HepG2 (cell line): ENCODE results near the gene GHR. TPM values are rescaled to one million over a fixed set of nuclear protein-coding genes. Genes with fewer than 3 reads are reported as not detected.

Source experiments
- ATAC-seq: fragments of 200-7000 bp; cut with Tn5 transposase; 3 replicates; pipeline ENCODE4 v1.9.1; 2020; ENCODE audit warnings: mild to moderate bottlenecking, moderate library complexity
- BruUV-seq: library from RNA; stranded (reverse); fragments of 400-500 nt; replicated peaks from 2 replicates; lab custom pipeline; 2021; lab: Mats Ljungman, UMichigan
- CTCF ChIA-PET: fragments of 300-600 bp; formaldehyde crosslinking; extraction: SDS; loops from one replicate; lab custom pipeline; 2021; ENCODE audit warnings: low total read pairs, inconsistent platforms, low intra/inter-chr PET ratio; lab: Yijun Ruan, JAX
- POLR2A ChIA-PET: fragments of 350-600 bp; sonication (Branson Sonifier 250); formaldehyde crosslinking; loops from one replicate; lab custom pipeline; 2020; ENCODE audit warnings: antibody characterized with exemption, inconsistent platforms; lab: Yijun Ruan, JAX
- DNase-seq: peaks from one replicate; pipeline ENCODE4 v3.0.0-alpha.2; 2015; ENCODE audit warnings: low spot score
- FAIRE-seq: peaks from 3 replicates; lab custom pipeline; 2011; peaks lifted over from hg19 to GRCh38; lab: Jason Lieb, UNC
- H2AFZ ChIP-seq: one replicate; pipeline ENCODE4 v1.6.1; 2011; ENCODE audit warnings: low read length, inconsistent platforms
- H3K27ac ChIP-seq: fragments of 300-600 bp; 3 replicates; pipeline ENCODE4 v1.8.0; 2011; ENCODE audit warnings: mixed run types, mild to moderate bottlenecking, mixed read lengths, low read length, inconsistent platforms; ENCODE audit not compliant: insufficient read depth; ENCODE audit errors: extremely low read length
- H3K27me3 ChIP-seq, 2 experiments: fragments of 200-600 bp in 1 of 2; 2 replicates in 1 of 2; 3 replicates in 1 of 2; pipeline versions ENCODE4 v1.6.0 to v1.8.0; 2011; ENCODE audit warnings: low read length in 2 of 2, mild to moderate bottlenecking in 2 of 2, moderate library complexity in 2 of 2, inconsistent platforms in 1 of 2; ENCODE audit not compliant: insufficient read depth in 2 of 2, control insufficient read depth in 1 of 2
- H3K36me3 ChIP-seq, 2 experiments: fragments of 200-600 bp in 1 of 2; replicated peaks in 1 of 2; 2 replicates in 1 of 2; 3 replicates in 1 of 2; pipeline versions ENCODE4 v1.5.1 to v1.8.0; 2011; ENCODE audit warnings: low read length in 2 of 2, inconsistent platforms in 1 of 2; ENCODE audit not compliant: insufficient read depth in 2 of 2, control insufficient read depth in 1 of 2
- H3K4me1 ChIP-seq: 2 replicates; pipeline ENCODE4 v1.5.1; 2012; ENCODE audit warnings: low read length, inconsistent platforms; ENCODE audit not compliant: insufficient read depth
- H3K4me2 ChIP-seq: 2 replicates; pipeline ENCODE4 v1.6.0; 2011; ENCODE audit warnings: low read depth, low read length, inconsistent platforms
- H3K4me3 ChIP-seq, 3 experiments: fragments of 200-600 bp in 1 of 3; sonication (generic), shearing (Covaris generic) in 1 of 3; replicated peaks in 1 of 3; 2 replicates each; pipeline ENCODE4 v1.5.1; 2011 to 2016; ENCODE audit warnings: low read length in 3 of 3, inconsistent platforms in 2 of 3, low read depth in 2 of 3, mild to moderate bottlenecking in 2 of 3, control low read depth in 1 of 3, mixed read lengths in 1 of 3; ENCODE audit not compliant: insufficient read depth in 1 of 3
- H3K79me2 ChIP-seq: one replicate; pipeline ENCODE4 v1.6.1; 2011; ENCODE audit warnings: low read length, inconsistent platforms; ENCODE audit not compliant: insufficient read depth
- H3K9ac ChIP-seq: 2 replicates; pipeline ENCODE4 v1.6.0; 2011; ENCODE audit warnings: mild to moderate bottlenecking, low read depth, low read length, inconsistent platforms; ENCODE audit not compliant: insufficient read depth
- H3K9me3 ChIP-seq: 2 replicates; pipeline ENCODE4 v1.5.1; 2012; ENCODE audit warnings: mild to moderate bottlenecking, low read length
- H4K20me1 ChIP-seq: 2 replicates; pipeline ENCODE4 v1.6.0; 2011; ENCODE audit warnings: inconsistent platforms, mild to moderate bottlenecking, low read length, moderate library complexity; ENCODE audit not compliant: insufficient read depth
- FOXO1 ChIP-seq: sonication (generic); formaldehyde crosslinking; IDR thresholded peaks from 2 replicates; pipeline ENCODE4 v1.4.0; 2020; ENCODE audit warnings: missing genetic modification reagents
- HMGXB4 ChIP-seq, 2 experiments: sonication (generic) in 1 of 2; formaldehyde crosslinking in 1 of 2; IDR thresholded peaks; 2 replicates each; pipeline versions ENCODE4 v1.4.0 to v1.6.1; 2018 to 2020; ENCODE audit warnings: missing genetic modification reagents in 2 of 2, borderline replicate concordance in 1 of 2, low read depth in 1 of 2, mild to moderate bottlenecking in 1 of 2, missing biosample characterization in 1 of 2
- KAT8 ChIP-seq: IDR thresholded peaks from 2 replicates; pipeline ENCODE4 v1.6.1; 2016; ENCODE audit warnings: missing genetic modification reagents, missing compliant biosample characterization
- KLF6 ChIP-seq: IDR thresholded peaks from 2 replicates; pipeline ENCODE4 v1.8.0; 2016; ENCODE audit warnings: missing biosample characterization, missing genetic modification reagents
- MLXIP ChIP-seq: sonication (generic); formaldehyde crosslinking; IDR thresholded peaks from 2 replicates; pipeline ENCODE4 v1.9.0; 2021; ENCODE audit warnings: missing genetic modification reagents, borderline replicate concordance
- NFYB ChIP-seq: sonication (generic); formaldehyde crosslinking; IDR thresholded peaks from 2 replicates; pipeline ENCODE4 v1.4.0; 2020; ENCODE audit warnings: missing genetic modification reagents
- PPARG ChIP-seq: conservative IDR thresholded peaks from 2 replicates; pipeline ENCODE4 v1.6.1; 2016; ENCODE audit warnings: missing biosample characterization, missing genetic modification reagents
- RBAK ChIP-seq: sonication (generic); formaldehyde crosslinking; IDR thresholded peaks from 2 replicates; pipeline ENCODE4 v1.5.1; 2020; ENCODE audit warnings: mild to moderate bottlenecking, missing genetic modification reagents
- SMC3 ChIP-seq: IDR thresholded peaks from 2 replicates; pipeline ENCODE4 v1.6.1; 2011; ENCODE audit warnings: low read length, improper control_type of control experiment
- ZBTB3 ChIP-seq: sonication (generic); formaldehyde crosslinking; IDR thresholded peaks from 2 replicates; pipeline ENCODE4 v1.4.0; 2020; ENCODE audit warnings: low read depth, mild to moderate bottlenecking, moderate library complexity, missing genetic modification reagents, borderline replicate concordance
- ZNF343 ChIP-seq: sonication (generic); formaldehyde crosslinking; IDR thresholded peaks from 2 replicates; pipeline ENCODE4 v1.4.0; 2020; ENCODE audit warnings: mild to moderate bottlenecking, missing genetic modification reagents
- ZNF367 ChIP-seq: sonication (generic); formaldehyde crosslinking; IDR thresholded peaks from 2 replicates; pipeline ENCODE4 v1.4.0; 2020; ENCODE audit warnings: missing genetic modification reagents, borderline replicate concordance
- ZNF557 ChIP-seq: sonication (generic); formaldehyde crosslinking; IDR thresholded peaks from 2 replicates; pipeline ENCODE4 v1.4.0; 2020; ENCODE audit warnings: missing genetic modification reagents
- ZNF781 ChIP-seq: sonication (generic); formaldehyde crosslinking; IDR thresholded peaks from 2 replicates; pipeline ENCODE4 v1.5.1; 2020; ENCODE audit warnings: borderline replicate concordance, mild to moderate bottlenecking, missing genetic modification reagents; ENCODE audit errors: not compliant biosample characterization
- WGBS: methylation state at CpG from one replicate; pipeline ENCODE4 v1.1.6; 2017; ENCODE audit warnings: low lambda C conversion rate; 5-methylcytosine and 5-hydroxymethylcytosine counted together
- in situ Hi-C: cut with HindIII; loops from 2 replicates; pipeline ENCODE4 v1.10.0; 2017; ENCODE audit warnings: low pct_unique_long_range_greater_than_20kb; ENCODE audit not compliant: extremely low pct_ligation_motif_present
- intact Hi-C: fragments of 100-400 bp; cut with micrococcal nuclease; formaldehyde crosslinking; loops from one replicate; pipeline ENCODE4 v1.10.0; 2022; ENCODE audit not compliant: unreplicated experiment
- polyA plus RNA-seq, 8 experiments: library from polyadenylated mRNA; depleted of rRNA in 3 of 8; stranded (reverse) in 7 of 8; unstranded in 1 of 8; fragments of >200 nt; fragmentation: Illumina TruSeq in 4 of 8; extraction: Trizol in 4 of 8; gene quantifications; 2 replicates each; pipeline versions ENCODE4 v1.2.1 to v1.2.3, GENCODE V29; 2011 to 2016; ENCODE audit warnings: low read depth in 4 of 8, missing spikeins in 1 of 8, mixed read lengths in 1 of 8; ENCODE audit not compliant: insufficient read depth in 1 of 8
- total RNA-seq, 5 experiments: library from RNA; depleted of rRNA; stranded (reverse); fragments of >200 nt; fragmentation: Illumina TruSeq; extraction: Trizol; gene quantifications; 2 replicates each; pipeline ENCODE4 v1.2.3, GENCODE V29; 2016; ENCODE audit warnings: low read depth in 1 of 5

GHR gene
- total and polyA plus RNA-seq, 2 of the 13 experiments (the other 11 are each of a cell fraction or from before 2014, with no cell fraction given) = 0.07 TPM; not detected in 1

GRCh38 chr5:42636946-42637345 lies 213.7 kb downstream of the GHR start:
- no peaks in the 10 kb centered on the region for H3K4me1 ChIP-seq
- ATAC-seq (no peak), DNase-seq (no peak), FAIRE-seq (no peak)
- no peaks in the 10 kb centered on the region for H3K36me3 ChIP-seq
- no peaks in the 10 kb centered on the region for H4K20me1 ChIP-seq
- ChIA-PET CTCF (no interaction called here), POLR2A (no interaction called here)
- intact Hi-C loops (loop anchor here (5.0 kb wide), 1 partner anchor 215 kb away; the partner anchor contains the start of gene GHR), in situ Hi-C loops (no loop called here)
- no peak overlapping the region for H3K4me2 ChIP-seq
- WGBS = 93% methylated on average over 1 of the region's 1 CpG
- TF ChIP-seq ZNF781 (CRISPR knock-in tag) = no peak
- TF ChIP-seq HMGXB4 (CRISPR knock-in tag; IDR thresholded peaks at IDR 0.05; ENCODE audit: borderline replicate concordance in 1 of 2, low read depth in 1 of 2) = no peak
- no peak for TF ChIP-seq SMC3
- no peak for TF ChIP-seq NFYB (CRISPR knock-in tag)
- no peak for TF ChIP-seq MLXIP (CRISPR knock-in tag)
- no peak for TF ChIP-seq ZNF343 (CRISPR knock-in tag)
- TF ChIP-seq KAT8 (CRISPR knock-in tag) = no peak
- TF ChIP-seq ZNF367 = no peak
- no peak for TF ChIP-seq RBAK (CRISPR knock-in tag)
- no peak for TF ChIP-seq ZBTB3 (CRISPR knock-in tag)
- TF ChIP-seq PPARG = no peak
- TF ChIP-seq FOXO1 (CRISPR knock-in tag) = no peak
- TF ChIP-seq KLF6 = no peak
- TF ChIP-seq ZNF557 (CRISPR knock-in tag) = no peak
- no peak overlapping the region for H3K27ac ChIP-seq
- no peak overlapping the region for H3K4me3 ChIP-seq
- no TSS peak for BruUV-seq
- H3K27me3 ChIP-seq = no peaks in the 10 kb centered on the region
- no peaks in the 10 kb centered on the region for H3K79me2 ChIP-seq
- no peaks in the 10 kb centered on the region for H3K9me3 ChIP-seq
- no peak overlapping the region for H3K9ac ChIP-seq
- no peak overlapping the region for H2AFZ ChIP-seq
